OCI-LY7 (cell line): ENCODE data around the gene CKLF. TPM values are rescaled to one million over a fixed set of nuclear protein-coding genes. Genes with fewer than 3 reads are reported as not detected.

Experiments
- BruUV-seq: library from RNA; stranded (reverse); fragments of 400-500 nt; replicated peaks from 2 replicates; lab custom pipeline; 2021; lab: Mats Ljungman, UMichigan
- CTCF ChIA-PET: fragments of 300-600 bp; sonication (Branson Sonifier 250); formaldehyde crosslinking; loops from one replicate; lab custom pipeline; 2022; ENCODE audit warnings: antibody characterized with exemption; ENCODE audit not compliant: unreplicated experiment; lab: Charles Lee
- POLR2A ChIA-PET: fragments of 300-600 bp; sonication (Branson Sonifier 250); formaldehyde crosslinking; loops from one replicate; lab custom pipeline; 2022; ENCODE audit warnings: antibody characterized with exemption; lab: Charles Lee
- DNase-seq: peaks from one replicate; pipeline ENCODE4 v3.0.0-alpha.2; 2015; ENCODE audit warnings: low spot score
- H2AFZ ChIP-seq: fragments of 200-600 bp; sonication (generic), shearing (Covaris generic); 2 replicates; pipeline ENCODE4 v1.6.1; 2014; ENCODE audit warnings: mild to moderate bottlenecking, antibody characterized with exemption, low read length, moderate library complexity
- H3K27ac ChIP-seq: fragments of 200-600 bp; sonication (generic); 2 replicates; pipeline ENCODE4 v1.5.1; 2014; ENCODE audit warnings: mixed run types, low read depth, mild to moderate bottlenecking, moderate library complexity, low read length, inconsistent platforms; ENCODE audit not compliant: poor library complexity, severe bottlenecking
- H3K36me3 ChIP-seq: fragments of 200-600 bp; sonication (generic); 2 replicates; pipeline ENCODE4 v1.6.1; 2014; ENCODE audit warnings: mild to moderate bottlenecking, antibody characterized with exemption, low read length, moderate library complexity, mixed read lengths; ENCODE audit not compliant: insufficient read depth
- H3K4me1 ChIP-seq: fragments of 200-600 bp; sonication (generic); 2 replicates; pipeline ENCODE4 v1.5.1; 2014; ENCODE audit warnings: mild to moderate bottlenecking, low read length; ENCODE audit not compliant: insufficient read depth, poor library complexity, severe bottlenecking
- H3K4me2 ChIP-seq: fragments of 200-600 bp; sonication (generic); 2 replicates; pipeline ENCODE4 v1.6.1; 2014; ENCODE audit warnings: mild to moderate bottlenecking, low read length
- H3K4me3 ChIP-seq: fragments of 200-600 bp; sonication (generic); 2 replicates; pipeline ENCODE4 v1.5.1; 2014; ENCODE audit warnings: mild to moderate bottlenecking, low read depth, low read length; ENCODE audit not compliant: poor library complexity, severe bottlenecking
- H3K79me2 ChIP-seq: fragments of 200-600 bp; sonication (generic); 2 replicates; pipeline ENCODE4 v1.6.1; 2016; ENCODE audit warnings: low read depth, mild to moderate bottlenecking, low read length, moderate library complexity, mixed read lengths; ENCODE audit not compliant: insufficient read depth
- H3K9me2 ChIP-seq: fragments of 200-600 bp; sonication (generic); 2 replicates; pipeline ENCODE4 v1.6.1; 2016; ENCODE audit warnings: mild to moderate bottlenecking, low read length, mixed read lengths; ENCODE audit not compliant: insufficient read depth
- H3K9me3 ChIP-seq: fragments of 200-600 bp; sonication (generic); 2 replicates; pipeline ENCODE4 v1.6.1; 2014; ENCODE audit warnings: mild to moderate bottlenecking, mixed run types, low read length, mixed read lengths
- H4K20me1 ChIP-seq: fragments of 200-600 bp; sonication (generic); 2 replicates; pipeline ENCODE4 v1.6.1; 2014; ENCODE audit warnings: mild to moderate bottlenecking, antibody characterized with exemption, low read length, moderate library complexity, mixed read lengths; ENCODE audit not compliant: insufficient read depth
- CTCF ChIP-seq: fragments of 200-600 bp; sonication (generic); conservative IDR thresholded peaks from 2 replicates; pipeline ENCODE4 v1.5.1; 2014; ENCODE audit warnings: mild to moderate bottlenecking, antibody characterized with exemption, low read length, moderate library complexity, mixed read lengths
- EZH2phosphoT487 ChIP-seq: fragments of 200-600 bp; sonication (generic); IDR thresholded peaks from 2 replicates; pipeline ENCODE4 v1.6.1; 2018; ENCODE audit warnings: low read depth, borderline replicate concordance, mild to moderate bottlenecking, mixed run types, antibody characterized with exemption, low read length, moderate library complexity, mixed read lengths
- intact Hi-C: fragments of 100-400 bp; cut with micrococcal nuclease; formaldehyde crosslinking; loops from one replicate; pipeline ENCODE4 v1.10.0; 2022; ENCODE audit not compliant: unreplicated experiment
- total RNA-seq, 2 experiments: library from RNA; depleted of rRNA in 1 of 2; stranded (reverse); fragments of >200 nt in 1 of 2; shearing (Covaris generic) in 1 of 2; gene quantifications; 2 replicates each; pipeline ENCODE4 v1.2.3, GENCODE V29; 2014 to 2022

CKLF gene
- total RNA-seq, 2 experiments from 2014 or later, result 56.6 to 98.7 TPM

GRCh38 chr16:66576296-66576695 is 23.9 kb downstream of the CKLF start:
- H3K27ac ChIP-seq, result no peak overlapping the region
- 0 out of 2 replicates have a peak, but pooled peaks cover 3% of the 10 kb centered on the region for H3K36me3 ChIP-seq
- no peaks in the 10 kb centered on the region for H3K4me1 ChIP-seq
- intact Hi-C loops, result no loop called here
- no peak overlapping the region for H3K4me3 ChIP-seq
- no peaks in the 10 kb centered on the region for H4K20me1 ChIP-seq
- H3K79me2 ChIP-seq, result no peaks in the 10 kb centered on the region
- no TSS peak for BruUV-seq
- H3K4me2 ChIP-seq, result no peak overlapping the region
- no peaks in the 10 kb centered on the region for H3K9me3 ChIP-seq
- POLR2A ChIA-PET, result no interaction called here
- TF ChIP-seq CTCF, result no peak
- TF ChIP-seq EZH2phosphoT487, result no peak
- CTCF ChIA-PET, result no interaction called here
- DNase-seq, result no peak
- no peaks in the 10 kb centered on the region for H3K9me2 ChIP-seq
- no peak overlapping the region for H2AFZ ChIP-seq

DNA sequence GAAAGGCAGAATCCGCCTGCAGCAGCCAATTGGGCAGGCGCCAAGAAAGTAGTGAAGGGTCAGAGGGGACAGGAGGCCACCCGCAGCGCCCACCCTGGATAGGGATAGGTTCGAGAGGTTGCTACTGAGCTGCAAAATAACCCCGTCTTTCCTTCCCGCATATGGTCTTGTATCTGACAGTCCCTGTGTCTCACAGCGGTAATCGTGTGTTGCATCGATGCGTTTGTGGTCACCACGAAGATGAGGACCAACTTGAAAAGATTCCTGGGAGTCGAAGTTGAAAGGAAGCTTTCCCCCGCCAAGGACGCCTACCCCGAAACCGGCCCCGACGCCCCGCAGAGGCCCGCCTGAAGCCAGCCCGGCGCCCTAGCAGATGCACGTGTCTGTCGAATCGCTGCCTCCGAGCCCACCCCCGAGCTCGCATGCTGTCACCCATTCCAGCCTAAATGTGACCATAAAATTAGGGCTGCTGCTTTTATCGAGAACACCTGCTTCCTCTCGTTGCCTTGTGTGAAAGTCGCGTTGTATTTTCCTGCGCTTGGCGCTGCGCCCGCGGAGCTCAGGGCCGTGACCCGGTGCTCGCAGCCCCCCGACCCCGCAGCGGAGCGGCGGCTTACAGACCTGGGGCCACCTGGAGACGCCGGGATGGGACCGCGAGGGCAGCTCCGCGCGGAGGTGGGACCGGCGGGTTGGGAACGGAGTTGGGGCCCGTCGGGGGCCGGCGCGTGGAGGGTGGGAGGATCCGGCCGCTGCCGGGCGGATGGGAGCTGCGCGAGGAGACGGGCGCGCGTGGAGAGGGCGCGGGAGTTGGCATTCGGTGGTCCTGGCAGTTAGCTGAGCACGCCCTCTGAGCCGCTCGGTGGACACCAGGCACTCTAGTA is 26.5 kb downstream of the CKLF start, which contains the start of gene CMTM2:
Gene CMTM2, plus strand, starts transcription at position 813 of the 881 bp plus-strand sequence. CDS start 145 bp downstream, outside the sequence.
- H2AFZ ChIP-seq, result no peak within 1 kb of the TSS
- no peaks in the 10 kb centered on the region for H3K4me1 ChIP-seq
- no peaks in the 10 kb centered on the region for H3K9me2 ChIP-seq
- H3K4me3 ChIP-seq, result no peak within 1 kb of the TSS
- no peaks in the 10 kb centered on the region for H3K36me3 ChIP-seq
- CTCF ChIA-PET, result no interaction called here
- intact Hi-C loops, result no loop called here
- no peaks in the 10 kb centered on the region for H3K9me3 ChIP-seq
- H3K27ac ChIP-seq, result no peak within 1 kb of the TSS
- POLR2A ChIA-PET, result interaction anchor here (0.6 kb wide), 1 partner anchor 115 kb away, joined by 4 read pairs; no protein-coding TSS in a partner anchor
- no peak for TF ChIP-seq CTCF
- no peak within 1 kb of the TSS for H3K4me2 ChIP-seq
- no peaks in the 10 kb centered on the region for H4K20me1 ChIP-seq
- DNase-seq, result no peak
- no peaks in the 10 kb centered on the region for H3K79me2 ChIP-seq
- BruUV-seq, result no TSS peak
